Measurements from ENCODE around the gene ASPG. TPM values are rescaled to one million over a fixed set of nuclear protein-coding genes. Genes with fewer than 3 reads are reported as not detected.

Gene ASPG
- total RNA-seq, 4 donors from 2014 or later: 26.0 to 38.5 (median 28.2) TPM

- H3K27ac ChIP-seq: no peak overlapping the region
- WGBS: 81% methylated on average over 12 of the region's 25 CpGs
- TF ChIP-seq CTCF (IDR thresholded peaks at IDR 0.05) (no peak), POLR2AphosphoS5 (IDR thresholded peaks at IDR 0.05) (no peak), EP300 (IDR thresholded peaks at IDR 0.05) (no peak), POLR2A (IDR thresholded peaks at IDR 0.05) (no peak)
- no peak overlapping the region for H3K4me3 ChIP-seq
- peaks cover 20% of the 10 kb centered on the region for H3K27me3 ChIP-seq
- no peaks in the 10 kb centered on the region for H3K36me3 ChIP-seq
- DNase-seq (ENCODE audit: low spot score in 2 of 2): peak in 1 of 2 donors; percentile 56
- peaks cover 56% of the 10 kb centered on the region for H3K4me1 ChIP-seq
- no peaks in the 10 kb centered on the region for H3K9me3 ChIP-seq
Measured at GRCh38 chr14:104098272-104099095, 13.0 kb downstream of the ASPG start.

GRCh38 chr14:104099096-104100041, 13.9 kb downstream of the ASPG start:
- H3K4me3 ChIP-seq: no peak overlapping the region
- H3K9me3 ChIP-seq: no peaks in the 10 kb centered on the region
- TF ChIP-seq CTCF (IDR thresholded peaks at IDR 0.05) (no peak), EP300 (IDR thresholded peaks at IDR 0.05) (no peak), POLR2AphosphoS5 (IDR thresholded peaks at IDR 0.05) (no peak), POLR2A (IDR thresholded peaks at IDR 0.05) (no peak)
- peak in 1 of 2 donors; percentile 68 for DNase-seq (ENCODE audit: low spot score in 2 of 2)
- H3K36me3 ChIP-seq: no peaks in the 10 kb centered on the region
- peaks cover 20% of the 10 kb centered on the region for H3K27me3 ChIP-seq
- 53% methylated on average over 3 of the region's 26 CpGs for WGBS
- peaks cover 62% of the 10 kb centered on the region for H3K4me1 ChIP-seq
- peak overlapping the region; percentile 88 for H3K27ac ChIP-seq

- 61% methylated on average over 8 of the region's 23 CpGs for WGBS
- H3K9me3 ChIP-seq: no peaks in the 10 kb centered on the region
- H3K27ac ChIP-seq: peak overlapping the region; percentile 88
- no peaks in the 10 kb centered on the region for H3K36me3 ChIP-seq
- peak in 1 of 2 donors; percentile 64 for DNase-seq (ENCODE audit: low spot score in 2 of 2)
- H3K27me3 ChIP-seq: peaks cover 9% of the 10 kb centered on the region
- peaks cover 64% of the 10 kb centered on the region for H3K4me1 ChIP-seq
- H3K4me3 ChIP-seq: no peak overlapping the region
- TF ChIP-seq POLR2AphosphoS5 (IDR thresholded peaks at IDR 0.05) (no peak), POLR2A (IDR thresholded peaks at IDR 0.05) (no peak), CTCF (IDR thresholded peaks at IDR 0.05) (no peak), EP300 (IDR thresholded peaks at IDR 0.05) (no peak)
Measured at GRCh38 chr14:104100171-104101085, 14.9 kb downstream of the ASPG start.

GRCh38 chr14:104101086-104101621, 15.7 kb downstream of the ASPG start:
- TF ChIP-seq POLR2A (IDR thresholded peaks at IDR 0.05) (no peak), POLR2AphosphoS5 (IDR thresholded peaks at IDR 0.05) (no peak), EP300 (IDR thresholded peaks at IDR 0.05) (no peak), CTCF (IDR thresholded peaks at IDR 0.05) (no peak)
- no peaks in the 10 kb centered on the region for H3K36me3 ChIP-seq
- no peaks in the 10 kb centered on the region for H3K9me3 ChIP-seq
- H3K4me3 ChIP-seq: no peak overlapping the region
- H3K27ac ChIP-seq: peak overlapping the region; percentile 88
- WGBS: 45% methylated on average over 6 of the region's 16 CpGs
- DNase-seq (ENCODE audit: low spot score in 2 of 2): peak; percentile 68 to 77
- peaks cover 71% of the 10 kb centered on the region for H3K4me1 ChIP-seq
- peaks cover 2% of the 10 kb centered on the region for H3K27me3 ChIP-seq
